B cell (primary cell): ENCODE data around the gene PIK3C2G.

ENCODE experiments used
- EZH2 ChIP-seq: IDR thresholded peaks from 2 replicates; pipeline ENCODE4 v1.6.1; 2012; ENCODE audit warnings: borderline replicate concordance, low read depth, mild to moderate bottlenecking, moderate library complexity, low read length; ENCODE audit not compliant: insufficient read depth, poor library complexity, severe bottlenecking
- TF ChIP-seq, protein P1 (sequence below): fragments of 200-600 bp; IDR thresholded peaks from one replicate; pipeline ENCODE4 v1.8.0; 2022; ENCODE audit warnings: antibody characterized with exemption, mild to moderate bottlenecking

DNA sequence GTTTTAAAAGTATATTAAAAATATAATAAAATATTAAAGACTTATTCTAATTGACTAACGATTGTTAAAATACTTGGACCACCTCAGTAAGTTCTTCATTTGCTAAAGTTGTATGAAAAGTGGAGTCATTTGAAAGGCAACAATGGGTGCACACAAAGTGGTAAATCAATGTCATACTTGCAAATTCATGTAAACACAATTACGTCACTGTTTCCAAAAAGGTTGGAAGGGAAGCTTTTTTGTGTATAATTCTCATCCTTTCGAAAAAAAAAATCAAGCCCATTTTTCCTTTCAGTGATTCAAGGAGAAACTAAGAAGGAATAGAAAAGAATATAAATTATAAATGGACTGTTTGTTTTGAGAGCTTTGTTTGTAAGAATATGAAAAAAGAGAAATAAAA lies 166.2 kb downstream of the PIK3C2G start:
- TF ChIP-seq, protein P1, sequence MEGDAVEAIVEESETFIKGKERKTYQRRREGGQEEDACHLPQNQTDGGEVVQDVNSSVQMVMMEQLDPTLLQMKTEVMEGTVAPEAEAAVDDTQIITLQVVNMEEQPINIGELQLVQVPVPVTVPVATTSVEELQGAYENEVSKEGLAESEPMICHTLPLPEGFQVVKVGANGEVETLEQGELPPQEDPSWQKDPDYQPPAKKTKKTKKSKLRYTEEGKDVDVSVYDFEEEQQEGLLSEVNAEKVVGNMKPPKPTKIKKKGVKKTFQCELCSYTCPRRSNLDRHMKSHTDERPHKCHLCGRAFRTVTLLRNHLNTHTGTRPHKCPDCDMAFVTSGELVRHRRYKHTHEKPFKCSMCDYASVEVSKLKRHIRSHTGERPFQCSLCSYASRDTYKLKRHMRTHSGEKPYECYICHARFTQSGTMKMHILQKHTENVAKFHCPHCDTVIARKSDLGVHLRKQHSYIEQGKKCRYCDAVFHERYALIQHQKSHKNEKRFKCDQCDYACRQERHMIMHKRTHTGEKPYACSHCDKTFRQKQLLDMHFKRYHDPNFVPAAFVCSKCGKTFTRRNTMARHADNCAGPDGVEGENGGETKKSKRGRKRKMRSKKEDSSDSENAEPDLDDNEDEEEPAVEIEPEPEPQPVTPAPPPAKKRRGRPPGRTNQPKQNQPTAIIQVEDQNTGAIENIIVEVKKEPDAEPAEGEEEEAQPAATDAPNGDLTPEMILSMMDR, result no peak
- TF ChIP-seq EZH2, result no peak
